Activated CD4-positive, CD25-positive, alpha-beta regulatory T cell treated with anti-CD3 and anti-CD28 coated beads, Interleukin-2, amount 50 U/mL, for 16 hours (primary cell): ENCODE results near the gene HBS1L.

Experiments
- DNase-seq: peaks from one replicate; pipeline ENCODE4 v3.0.0-alpha.2; 2020; ENCODE audit warnings: low read depth, low spot score

The HBS1L gene

GRCh38 chr6:135002229-135002844 is 52.3 kb downstream of the HBS1L start:
- no peak for DNase-seq

- no peak for DNase-seq
Observed at GRCh38 chr6:134999107-134999506, 55.5 kb downstream of the HBS1L start.

GRCh38 chr6:134997133-134997995 is 57.3 kb downstream of the HBS1L start:
- no peak for DNase-seq

DNA sequence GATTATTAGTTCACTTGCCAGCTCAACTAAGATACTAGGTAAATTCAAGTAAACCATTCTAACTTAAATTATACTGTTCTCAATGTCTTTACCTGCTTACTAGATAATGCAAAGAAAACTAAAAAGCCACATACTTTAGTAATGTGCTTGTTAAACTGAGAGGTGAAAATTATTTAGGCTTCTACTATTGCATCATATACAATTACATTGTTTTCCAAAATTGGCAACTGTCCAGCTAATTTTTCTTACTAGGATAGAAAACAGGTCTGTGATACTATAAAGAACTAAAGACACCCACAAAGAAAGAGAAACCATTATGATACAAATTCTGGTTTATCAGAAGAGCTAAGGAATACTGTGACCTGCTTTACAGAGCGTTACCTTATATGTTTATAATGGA is 59.1 kb downstream of the HBS1L start:
- no peak for DNase-seq

- DNase-seq = no peak
Observed at GRCh38 chr6:134994431-134994830, 60.2 kb downstream of the HBS1L start.

DNA sequence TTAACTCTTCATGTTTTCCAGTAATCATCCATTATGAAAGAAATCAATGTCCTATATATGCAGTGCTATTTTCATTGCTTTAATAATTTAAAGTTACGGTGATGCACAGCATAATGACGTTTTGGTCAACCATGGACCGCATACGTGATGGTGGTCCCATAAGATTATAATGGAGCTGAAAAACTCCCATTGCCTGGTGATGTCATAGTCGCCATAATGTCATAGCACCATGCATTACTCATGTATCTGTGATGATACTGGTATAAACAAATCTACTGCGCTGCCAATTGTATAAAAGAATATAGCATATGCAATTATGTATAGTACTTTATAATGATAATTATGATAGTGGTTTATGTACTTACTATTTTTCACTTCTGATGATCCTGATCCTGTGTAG is 62.5 kb downstream of the HBS1L start:
- DNase-seq = no peak

DNA sequence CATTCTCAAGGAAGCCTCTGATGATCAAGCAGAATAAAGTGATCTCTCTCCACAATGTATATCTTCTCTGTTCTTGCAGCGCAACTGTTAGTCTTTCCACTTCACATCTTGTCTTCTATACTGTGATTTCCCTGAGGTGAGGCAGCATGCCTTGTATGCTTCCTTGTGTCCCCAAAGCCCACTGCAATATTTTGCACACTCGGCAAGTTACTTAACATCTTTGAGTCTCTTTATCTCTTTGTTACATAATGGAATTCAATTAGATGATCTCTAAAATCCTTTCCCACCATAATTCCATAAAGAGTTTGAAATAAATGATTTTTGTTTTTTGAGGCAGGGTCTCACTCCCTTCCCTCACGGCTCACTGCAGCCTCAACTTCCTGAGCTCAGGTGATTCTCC is 64.4 kb downstream of the HBS1L start:
- no peak for DNase-seq

- DNase-seq = no peak
Observed at GRCh38 chr6:134984821-134985220, 69.8 kb downstream of the HBS1L start.

GRCh38 chr6:134983823-134984222 is 70.8 kb downstream of the HBS1L start:
- DNase-seq = no peak

DNA sequence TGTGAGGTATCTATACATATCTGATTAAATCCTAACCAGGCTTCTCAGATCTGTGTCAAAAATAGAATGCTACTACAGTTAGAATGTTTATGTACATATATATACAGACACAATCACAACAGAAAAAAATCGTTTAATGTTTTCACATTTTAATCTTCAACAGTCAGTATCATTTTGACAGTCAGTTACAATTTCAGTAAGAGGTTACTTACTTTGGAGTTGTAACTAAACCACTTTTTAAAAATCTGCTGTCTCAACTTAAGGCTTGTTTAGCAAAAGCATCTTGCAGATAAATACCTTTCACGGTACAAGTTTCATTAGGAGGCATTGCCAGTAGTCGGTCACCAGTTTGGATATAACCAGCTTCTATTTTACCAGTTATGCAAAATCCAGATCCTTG is 72.5 kb downstream of the HBS1L start:
- no peak for DNase-seq

DNA sequence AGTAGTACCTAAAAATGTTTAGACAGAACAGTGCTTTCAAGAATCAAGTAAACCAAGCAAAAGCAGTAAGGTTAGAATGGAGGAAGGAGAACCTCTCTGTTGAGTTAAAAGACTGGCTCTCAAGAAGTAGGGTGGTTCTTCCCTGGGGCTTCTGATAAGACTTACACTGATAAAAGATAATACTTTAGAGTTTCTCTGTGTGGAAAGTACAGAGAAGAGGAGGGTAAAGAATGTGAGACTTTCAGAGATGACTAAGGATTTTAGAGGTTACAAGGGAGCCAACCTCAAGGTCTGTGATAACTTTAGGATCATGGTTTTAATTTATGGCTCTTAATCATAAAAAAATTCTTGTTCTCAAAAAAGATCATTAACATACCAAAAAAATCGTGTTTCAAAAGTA is 73.8 kb downstream of the HBS1L start:
- DNase-seq = no peak

DNA sequence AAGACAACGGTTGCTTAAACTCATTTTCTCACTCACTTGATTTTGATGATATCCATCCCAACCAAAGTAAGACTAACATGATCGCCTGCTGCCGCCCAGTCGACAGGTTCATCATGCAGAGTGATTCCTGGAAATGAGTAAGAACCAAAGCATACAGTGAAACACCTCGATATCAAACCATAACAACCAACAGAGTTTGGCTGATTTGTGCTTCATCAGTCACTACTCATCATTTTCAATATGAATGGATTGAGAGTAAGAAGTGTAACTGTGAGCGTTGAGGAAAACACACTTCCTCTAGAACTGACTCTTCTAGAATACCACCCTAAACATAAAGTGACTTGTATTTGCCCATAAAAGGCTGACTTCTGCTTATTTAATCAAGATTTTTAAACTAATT is 75.5 kb downstream of the HBS1L start:
- peak; percentile 16 for DNase-seq

- no peak for DNase-seq
Observed at GRCh38 chr6:134974370-134974769, 80.3 kb downstream of the HBS1L start.

DNA sequence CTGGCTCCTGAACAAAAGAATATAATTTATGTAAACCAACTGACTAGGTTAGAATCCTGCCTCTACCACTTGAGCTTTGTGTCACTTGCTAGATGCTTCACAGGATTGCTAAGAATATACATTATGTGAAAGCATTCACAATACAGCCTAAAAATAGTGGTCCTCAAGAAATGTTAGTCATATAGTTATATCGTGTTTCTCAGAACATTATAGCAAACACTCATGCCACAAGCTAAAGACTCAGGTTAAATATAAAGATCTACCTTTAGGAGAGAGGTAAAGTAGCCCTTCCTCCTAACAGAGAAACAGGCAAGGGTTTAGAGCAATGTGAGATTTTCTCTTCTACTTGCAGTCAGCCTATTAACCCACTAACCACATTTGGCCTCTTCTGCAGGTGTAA is 86.9 kb downstream of the HBS1L start:
- no peak for DNase-seq

- no peak for DNase-seq
Observed at GRCh38 chr6:134964451-134965203, 90.0 kb downstream of the HBS1L start.

DNA sequence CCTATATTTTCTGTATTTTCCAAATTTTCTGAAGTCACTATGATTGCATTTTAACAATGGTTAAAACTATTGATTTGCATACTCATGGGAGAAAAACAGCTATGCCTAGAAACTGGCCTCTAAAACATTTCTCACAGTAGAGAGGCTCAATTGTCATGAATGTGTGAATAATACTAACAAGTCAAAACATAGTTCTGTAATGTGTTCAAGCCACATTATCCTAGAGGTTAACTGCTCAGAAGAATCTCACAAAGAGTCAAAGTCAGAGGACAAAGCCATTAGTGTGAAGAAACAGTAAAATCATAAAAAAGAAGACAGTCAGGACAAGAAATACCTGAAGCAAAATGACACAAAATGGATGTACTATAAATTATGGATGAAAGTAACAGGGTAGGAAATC is 92.2 kb downstream of the HBS1L start:
- no peak for DNase-seq

DNA sequence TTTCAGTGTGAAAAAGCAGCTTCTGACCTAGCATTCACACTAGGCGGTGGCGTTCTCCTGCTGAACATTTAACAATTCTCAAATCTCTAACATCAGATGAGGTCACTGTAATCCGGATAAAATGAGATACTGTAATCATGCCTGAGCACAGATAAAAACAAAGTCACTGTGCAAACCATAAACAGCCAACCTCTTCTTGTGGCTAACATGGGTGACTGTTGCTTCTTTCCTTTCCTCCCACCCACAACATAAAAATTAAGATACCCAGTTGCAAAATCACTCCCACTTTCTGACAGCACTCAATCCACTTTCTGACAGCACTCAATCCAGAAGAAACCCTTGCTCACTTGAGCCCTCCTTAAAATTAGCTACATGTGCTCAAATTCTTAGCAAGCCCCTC is 93.3 kb downstream of the HBS1L start:
- DNase-seq = no peak

- no peak for DNase-seq
Observed at GRCh38 chr6:134959603-134960002, 95.0 kb downstream of the HBS1L start.

- DNase-seq = no peak
Observed at GRCh38 chr6:134956676-134957075, 97.9 kb downstream of the HBS1L start.

DNA sequence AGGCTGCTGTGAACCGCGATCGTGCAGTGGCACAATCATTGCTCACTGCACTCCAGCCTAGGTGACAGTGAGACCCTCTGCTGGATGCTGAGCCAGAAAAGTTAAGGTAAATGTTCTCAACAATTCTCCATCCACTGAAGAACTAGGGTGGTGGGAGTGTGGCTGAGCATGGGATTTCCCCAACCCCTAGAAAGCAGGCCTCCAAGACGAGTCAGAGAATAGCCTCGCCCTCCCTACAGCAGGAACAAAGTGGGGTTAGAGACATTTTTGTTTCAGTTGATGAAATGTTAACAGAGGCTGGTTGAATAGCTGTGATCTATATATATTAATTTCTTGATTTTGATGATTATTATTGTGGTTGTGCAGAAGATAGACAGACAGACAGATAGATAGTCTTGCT is 98.6 kb downstream of the HBS1L start:
- no peak for DNase-seq

GRCh38 chr6:134954272-134955000 is 100.2 kb downstream of the HBS1L start:
- no peak for DNase-seq
